ENCODE results near the gene TP53BP2. TPM values are rescaled to one million over a fixed set of nuclear protein-coding genes. Genes with fewer than 3 reads are reported as not detected.
A peak's percentile ranks its signal among the peaks of the same experiment; 100 is the strongest.
"Not testable (repeated sequence)": the region's sequence is repeated elsewhere in the genome, so short reads cannot be mapped to it uniquely, and the experiment has no call there.

Gene TP53BP2
- total RNA-seq, 1 donor from 2014 or later, result 59.2 TPM

GRCh38 chr1:223872308-223872901 is 26.7 kb upstream of the TP53BP2 start:
- H3K4me3 Mint-ChIP-seq (ENCODE audit: low read depth), result no peak overlapping the region
- H3K27me3 Mint-ChIP-seq, result peaks cover 5% of the 10 kb centered on the region
- H3K4me1 Mint-ChIP-seq (ENCODE audit: low read depth), result peaks cover 24% of the 10 kb centered on the region
- no peak overlapping the region for H3K27ac Mint-ChIP-seq
- no peaks in the 10 kb centered on the region for H3K36me3 Mint-ChIP-seq (ENCODE audit: insufficient read depth)
- DNase-seq (ENCODE audit: low spot score, unreplicated experiment), result no peak
- H3K9me3 Mint-ChIP-seq (ENCODE audit: low read depth), result no peaks in the 10 kb centered on the region
- TF ChIP-seq CTCF (IDR thresholded peaks at IDR 0.05; ENCODE audit: unreplicated experiment), result no peak

GRCh38 chr1:223870617-223871574 is 25.1 kb upstream of the TP53BP2 start:
- DNase-seq (ENCODE audit: low spot score, unreplicated experiment), result peak; percentile 19
- Mint-ChIP-seq H3K4me3 (ENCODE audit: low read depth) (peak overlapping the region; percentile 10), H3K9me3 (ENCODE audit: low read depth) (peaks cover 7% of the 10 kb centered on the region), H3K4me1 (ENCODE audit: low read depth) (peaks cover 24% of the 10 kb centered on the region), H3K36me3 (ENCODE audit: insufficient read depth) (no peaks in the 10 kb centered on the region), H3K27me3 (peaks cover 5% of the 10 kb centered on the region), H3K27ac (peak overlapping the region; percentile 18)
- TF ChIP-seq CTCF (IDR thresholded peaks at IDR 0.05; ENCODE audit: unreplicated experiment), result no peak

GRCh38 chr1:223864599-223865368 is 19.0 kb upstream of the TP53BP2 start:
- H3K36me3 Mint-ChIP-seq (ENCODE audit: insufficient read depth); H3K27ac Mint-ChIP-seq; H3K9me3 Mint-ChIP-seq (ENCODE audit: low read depth); H3K4me1 Mint-ChIP-seq (ENCODE audit: low read depth); DNase-seq (ENCODE audit: low spot score, unreplicated experiment); H3K4me3 Mint-ChIP-seq (ENCODE audit: low read depth): not testable (repeated sequence)
- H3K27me3 Mint-ChIP-seq, result peaks cover 11% of the 10 kb centered on the region

GRCh38 chr1:223864084-223864483 is 18.3 kb upstream of the TP53BP2 start:
- no peak for TF ChIP-seq CTCF (IDR thresholded peaks at IDR 0.05; ENCODE audit: unreplicated experiment)
- no peaks in the 10 kb centered on the region for H3K4me1 Mint-ChIP-seq (ENCODE audit: low read depth)

GRCh38 chr1:223861904-223862303 is 16.2 kb upstream of the TP53BP2 start:
- Mint-ChIP-seq H3K9me3 (ENCODE audit: low read depth) (peaks cover 10% of the 10 kb centered on the region), H3K4me3 (ENCODE audit: low read depth) (no peak overlapping the region), H3K4me1 (ENCODE audit: low read depth) (no peaks in the 10 kb centered on the region), H3K27me3 (peaks cover 18% of the 10 kb centered on the region), H3K36me3 (ENCODE audit: insufficient read depth) (no peaks in the 10 kb centered on the region), H3K27ac (no peak overlapping the region)
- DNase-seq (ENCODE audit: low spot score, unreplicated experiment), result no peak
- TF ChIP-seq CTCF (IDR thresholded peaks at IDR 0.05; ENCODE audit: unreplicated experiment), result no peak

More at GRCh38 chr1:223864084-223864483, 18.3 kb upstream of the TP53BP2 start:
- H3K9me3 Mint-ChIP-seq (ENCODE audit: low read depth), result peaks cover 10% of the 10 kb centered on the region
- no peaks in the 10 kb centered on the region for H3K36me3 Mint-ChIP-seq (ENCODE audit: insufficient read depth)
- H3K27ac Mint-ChIP-seq, result no peak overlapping the region
- no peak for DNase-seq (ENCODE audit: low spot score, unreplicated experiment)
- H3K27me3 Mint-ChIP-seq, result peaks cover 15% of the 10 kb centered on the region
- no peak overlapping the region for H3K4me3 Mint-ChIP-seq (ENCODE audit: low read depth)

Measured in progenitor cell of endocrine pancreas (in vitro differentiated cells).